BE2C (cell line): ENCODE data around the gene ARMC6.
"Not testable (repeated sequence)": the region's sequence is repeated elsewhere in the genome, so short reads cannot be mapped to it uniquely, and the experiment has no call there.

ENCODE experiments used
- DNase-seq: peaks from one replicate; pipeline ENCODE4 v3.0.0-alpha.2; 2020
- H3K27me3 ChIP-seq: fragments of 250-450 bp; sonication (Bioruptor Pico); 2 replicates; pipeline ENCODE4 v1.5.1; 2020; ENCODE audit warnings: mild to moderate bottlenecking
- H3K36me3 ChIP-seq: fragments of 250-450 bp; sonication (Bioruptor Pico); 2 replicates; pipeline ENCODE4 v1.5.1; 2020; ENCODE audit warnings: mild to moderate bottlenecking
- H3K4me1 ChIP-seq: fragments of 250-450 bp; sonication (Bioruptor Pico); 2 replicates; pipeline ENCODE4 v1.5.1; 2020
- H3K4me3 ChIP-seq: 2 replicates; pipeline ENCODE4 v1.5.1; 2011; ENCODE audit warnings: low read depth, low read length
- H3K9me3 ChIP-seq: fragments of 250-450 bp; sonication (Bioruptor Pico); 2 replicates; pipeline ENCODE4 v1.5.1; 2020
- TF ChIP-seq, protein P1 (sequence below): IDR thresholded peaks from 2 replicates; pipeline ENCODE4 v1.5.1; 2012; ENCODE audit warnings: mild to moderate bottlenecking, low read depth, low read length

ARMC6 gene

DNA sequence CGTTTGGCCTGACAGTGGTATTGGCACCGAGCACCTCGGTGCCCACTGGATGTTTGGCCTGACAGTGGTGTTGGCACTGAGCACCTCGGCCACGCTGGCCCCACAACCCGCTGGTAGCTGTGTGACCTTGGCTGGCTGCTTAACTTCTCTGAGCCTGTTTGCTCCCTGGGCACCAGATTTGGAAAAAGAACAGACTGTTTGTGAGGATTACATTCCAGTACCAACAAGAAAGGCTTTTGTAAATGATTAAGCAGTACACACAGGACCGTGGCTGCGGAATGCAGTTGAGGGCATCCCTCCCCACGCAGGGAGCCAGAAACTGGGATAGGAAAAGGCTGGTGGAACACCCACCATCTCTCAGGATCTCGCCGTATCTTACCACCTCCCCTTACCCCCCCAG is 62.3 kb downstream of the ARMC6 start:
- DNase-seq: no peak
- Histone ChIP-seq H3K27me3 (no peaks in the 10 kb centered on the region), H3K36me3 (no peaks in the 10 kb centered on the region), H3K4me3 (no peak overlapping the region), H3K9me3 (no peaks in the 10 kb centered on the region), H3K4me1 (no peaks in the 10 kb centered on the region)
- TF ChIP-seq, protein P1, sequence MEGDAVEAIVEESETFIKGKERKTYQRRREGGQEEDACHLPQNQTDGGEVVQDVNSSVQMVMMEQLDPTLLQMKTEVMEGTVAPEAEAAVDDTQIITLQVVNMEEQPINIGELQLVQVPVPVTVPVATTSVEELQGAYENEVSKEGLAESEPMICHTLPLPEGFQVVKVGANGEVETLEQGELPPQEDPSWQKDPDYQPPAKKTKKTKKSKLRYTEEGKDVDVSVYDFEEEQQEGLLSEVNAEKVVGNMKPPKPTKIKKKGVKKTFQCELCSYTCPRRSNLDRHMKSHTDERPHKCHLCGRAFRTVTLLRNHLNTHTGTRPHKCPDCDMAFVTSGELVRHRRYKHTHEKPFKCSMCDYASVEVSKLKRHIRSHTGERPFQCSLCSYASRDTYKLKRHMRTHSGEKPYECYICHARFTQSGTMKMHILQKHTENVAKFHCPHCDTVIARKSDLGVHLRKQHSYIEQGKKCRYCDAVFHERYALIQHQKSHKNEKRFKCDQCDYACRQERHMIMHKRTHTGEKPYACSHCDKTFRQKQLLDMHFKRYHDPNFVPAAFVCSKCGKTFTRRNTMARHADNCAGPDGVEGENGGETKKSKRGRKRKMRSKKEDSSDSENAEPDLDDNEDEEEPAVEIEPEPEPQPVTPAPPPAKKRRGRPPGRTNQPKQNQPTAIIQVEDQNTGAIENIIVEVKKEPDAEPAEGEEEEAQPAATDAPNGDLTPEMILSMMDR: no peak

- Histone ChIP-seq H3K4me1 (no peaks in the 10 kb centered on the region), H3K4me3 (no peak overlapping the region), H3K9me3 (no peaks in the 10 kb centered on the region), H3K27me3 (no peaks in the 10 kb centered on the region), H3K36me3 (no peaks in the 10 kb centered on the region)
- DNase-seq: no peak
- TF ChIP-seq, protein P1: no peak
These were observed 63.5 kb downstream of the ARMC6 start for GRCh38 chr19:19096641-19097627.

- Histone ChIP-seq H3K9me3 (no peaks in the 10 kb centered on the region), H3K27me3 (no peaks in the 10 kb centered on the region), H3K4me3 (no peak overlapping the region), H3K36me3 (no peaks in the 10 kb centered on the region), H3K4me1 (no peaks in the 10 kb centered on the region)
- TF ChIP-seq, protein P1: no peak
- no peak for DNase-seq
These were observed 64.8 kb downstream of the ARMC6 start for GRCh38 chr19:19098084-19098702.

- DNase-seq: no peak
- Histone ChIP-seq H3K36me3 (no peaks in the 10 kb centered on the region), H3K27me3 (no peaks in the 10 kb centered on the region), H3K9me3 (no peaks in the 10 kb centered on the region), H3K4me3 (no peak overlapping the region), H3K4me1 (no peaks in the 10 kb centered on the region)
- TF ChIP-seq, protein P1: no peak
These were observed 65.6 kb downstream of the ARMC6 start for GRCh38 chr19:19098703-19099632.

DNA sequence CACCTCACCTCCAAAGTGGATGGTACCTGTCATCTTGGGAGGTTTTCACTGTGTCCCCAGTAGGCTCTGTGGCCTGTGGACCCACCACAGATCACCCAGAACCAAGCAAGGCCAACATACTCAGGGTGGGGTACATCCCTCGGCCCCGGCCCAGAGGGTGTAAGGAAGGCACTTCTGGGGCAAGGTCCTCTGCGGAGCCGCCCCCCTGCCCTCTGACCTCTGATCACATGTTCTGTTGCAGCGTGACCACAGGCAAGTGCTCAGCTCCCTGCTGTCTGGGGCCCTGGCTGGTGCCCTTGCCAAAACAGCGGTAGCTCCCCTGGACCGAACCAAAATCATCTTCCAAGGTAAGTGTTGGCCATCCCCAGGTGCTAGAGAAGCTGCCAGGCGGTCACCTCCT is 68.1 kb downstream of the ARMC6 start:
- Histone ChIP-seq H3K9me3 (no peaks in the 10 kb centered on the region), H3K4me1 (peaks cover 4% of the 10 kb centered on the region; the same call in 1 of the 2 replicates), H3K36me3 (no peaks in the 10 kb centered on the region), H3K27me3 (no peaks in the 10 kb centered on the region), H3K4me3 (no peak overlapping the region)
- DNase-seq: no peak
- TF ChIP-seq, protein P1: no peak

- H3K4me3 ChIP-seq, H3K4me1 ChIP-seq, DNase-seq, H3K9me3 ChIP-seq, H3K27me3 ChIP-seq, H3K36me3 ChIP-seq: not testable (repeated sequence)
These were observed 69.2 kb downstream of the ARMC6 start for GRCh38 chr19:19102566-19102965.
